Mesenchymal stem cell (in vitro differentiated cells and primary cell): ENCODE measurements around the gene URB1.

Experiments
- DNase-seq: peaks from one replicate; pipeline ENCODE4 v3.0.0-alpha.2; 2013
- H2AFZ ChIP-seq: one replicate; pipeline ENCODE4 v1.6.1; 2013; ENCODE audit warnings: low read depth, mild to moderate bottlenecking, control low read depth, inconsistent platforms, low read length, moderate library complexity
- H2AK5ac ChIP-seq: 2 replicates; pipeline ENCODE4 v1.6.1; 2013; ENCODE audit warnings: low read length, moderate library complexity, mild to moderate bottlenecking, inconsistent platforms; ENCODE audit not compliant: severe bottlenecking
- H2BK120ac ChIP-seq: one replicate; pipeline ENCODE4 v1.6.1; 2013; ENCODE audit warnings: low read depth, mild to moderate bottlenecking, inconsistent platforms, low read length, moderate library complexity
- H2BK12ac ChIP-seq, 2 experiments: one replicate each; pipeline ENCODE4 v1.6.1; 2013; ENCODE audit warnings: inconsistent platforms in 2 of 2, low read length in 2 of 2, mild to moderate bottlenecking in 2 of 2, moderate library complexity in 2 of 2, control low read depth in 1 of 2
- H2BK15ac ChIP-seq: one replicate; pipeline ENCODE4 v1.6.1; 2013; ENCODE audit warnings: mild to moderate bottlenecking, low read depth, inconsistent platforms; ENCODE audit not compliant: poor library complexity, severe bottlenecking
- H2BK5ac ChIP-seq: 2 replicates; pipeline ENCODE4 v1.6.1; 2013; ENCODE audit warnings: low read depth, mild to moderate bottlenecking, low read length, control low read depth, inconsistent platforms; ENCODE audit not compliant: poor library complexity, severe bottlenecking
- H3K14ac ChIP-seq, 2 experiments: one replicate each; pipeline ENCODE4 v1.6.1; 2013; ENCODE audit warnings: inconsistent platforms in 2 of 2, low read length in 2 of 2, control low read depth in 1 of 2, mild to moderate bottlenecking in 1 of 2, moderate library complexity in 1 of 2
- H3K18ac ChIP-seq, 2 experiments: one replicate each; pipeline ENCODE4 v1.6.1; 2013; ENCODE audit warnings: inconsistent platforms in 2 of 2, low read length in 2 of 2, control low read depth in 1 of 2, low read depth in 1 of 2, mild to moderate bottlenecking in 1 of 2
- H3K23ac ChIP-seq, 2 experiments: one replicate each; pipeline ENCODE4 v1.6.1; 2013; ENCODE audit warnings: inconsistent platforms in 2 of 2, low read length in 2 of 2, mild to moderate bottlenecking in 2 of 2, moderate library complexity in 2 of 2, control low read depth in 1 of 2
- H3K27ac ChIP-seq: 2 replicates; pipeline ENCODE4 v1.5.1; 2013; ENCODE audit warnings: mild to moderate bottlenecking, moderate library complexity, low read length, control low read depth, inconsistent platforms; ENCODE audit not compliant: poor library complexity, severe bottlenecking
- H3K27me3 ChIP-seq, 2 experiments: 2 replicates each; pipeline versions ENCODE4 v1.6.1 to v1.7.0; 2013; ENCODE audit warnings: low read length in 2 of 2, mild to moderate bottlenecking in 2 of 2, moderate library complexity in 2 of 2, control low read depth in 1 of 2, inconsistent platforms in 1 of 2; ENCODE audit not compliant: control insufficient read depth in 1 of 2, insufficient read depth in 1 of 2
- H3K36me3 ChIP-seq, 2 experiments: 2 replicates each; pipeline versions ENCODE4 v1.6.1 to v1.7.0; 2013; ENCODE audit warnings: low read length in 2 of 2, control low read depth in 1 of 2, inconsistent platforms in 1 of 2, low read depth in 1 of 2, mild to moderate bottlenecking in 1 of 2; ENCODE audit not compliant: insufficient read depth in 2 of 2, control insufficient read depth in 1 of 2
- H3K4ac ChIP-seq, 2 experiments: one replicate each; pipeline ENCODE4 v1.6.1; 2013; ENCODE audit warnings: inconsistent platforms in 2 of 2, low read length in 2 of 2, mild to moderate bottlenecking in 2 of 2, moderate library complexity in 2 of 2, control low read depth in 1 of 2, low read depth in 1 of 2
- H3K4me1 ChIP-seq: 2 replicates; pipeline ENCODE4 v1.6.1; 2013; ENCODE audit warnings: low read depth, low read length, control low read depth; ENCODE audit not compliant: control insufficient read depth, insufficient read depth
- H3K4me2 ChIP-seq: 2 replicates; pipeline ENCODE4 v1.6.1; 2013; ENCODE audit warnings: low read length, mild to moderate bottlenecking, inconsistent platforms; ENCODE audit not compliant: poor library complexity, severe bottlenecking
- H3K4me3 ChIP-seq, 2 experiments: 2 replicates each; pipeline versions ENCODE4 v1.5.1 to v1.7.0; 2013; ENCODE audit warnings: low read length in 2 of 2, mild to moderate bottlenecking in 2 of 2, control low read depth in 1 of 2, low read depth in 1 of 2; ENCODE audit not compliant: insufficient read depth in 1 of 2
- H3K79me1 ChIP-seq: replicated peaks from 2 replicates; pipeline ENCODE4 v1.6.1; 2013; ENCODE audit warnings: mild to moderate bottlenecking, control low read depth, low read length, inconsistent platforms; ENCODE audit not compliant: poor library complexity, severe bottlenecking
- H3K9ac ChIP-seq: 2 replicates; pipeline ENCODE4 v1.7.0; 2013; ENCODE audit warnings: mild to moderate bottlenecking, low read length, moderate library complexity
- H3K9me3 ChIP-seq: 2 replicates; pipeline ENCODE4 v1.7.0; 2013; ENCODE audit warnings: mild to moderate bottlenecking, low read length; ENCODE audit not compliant: control insufficient read depth
- H4K8ac ChIP-seq: one replicate; pipeline ENCODE4 v1.6.1; 2013; ENCODE audit warnings: inconsistent platforms, mild to moderate bottlenecking, low read length, moderate library complexity
- H4K91ac ChIP-seq: one replicate; pipeline ENCODE4 v1.6.1; 2013; ENCODE audit warnings: mild to moderate bottlenecking, low read length, inconsistent platforms
- WGBS: methylation state at CpG from one replicate; pipeline ENCODE4 v1.1.7; 2013; ENCODE audit warnings: mixed read lengths; 5-methylcytosine and 5-hydroxymethylcytosine counted together

The URB1 gene

GRCh38 chr21:32337206-32337605 lies 55.6 kb downstream of the URB1 start:
- H3K4ac ChIP-seq, result no peak overlapping the region
- no peaks in the 10 kb centered on the region for H3K9me3 ChIP-seq
- peaks cover 26% of the 10 kb centered on the region for H3K4me1 ChIP-seq
- H3K36me3 ChIP-seq, result peaks cover 45 to 94% of the 10 kb centered on the region in 2 experiments
- no peak overlapping the region for H4K91ac ChIP-seq
- DNase-seq, result no peak
- H2BK5ac ChIP-seq, result no peak overlapping the region
- no peak overlapping the region for H3K9ac ChIP-seq
- peak overlapping the region; percentile 23 for H2AK5ac ChIP-seq
- peak overlapping the region; percentile 33 for H3K27ac ChIP-seq
- H2BK12ac ChIP-seq, result no peak overlapping the region
- peaks cover 14% of the 10 kb centered on the region for H3K79me1 ChIP-seq
- no peak overlapping the region for H2AFZ ChIP-seq
- H3K4me2 ChIP-seq, result no peak overlapping the region
- no peak overlapping the region for H2BK15ac ChIP-seq
- no peaks in the 10 kb centered on the region for H3K27me3 ChIP-seq
- no peak overlapping the region for H3K18ac ChIP-seq
- H4K8ac ChIP-seq, result no peak overlapping the region
- 96% methylated on average over 8 of the region's 8 CpGs for WGBS
- no peak overlapping the region for H3K23ac ChIP-seq
- H3K4me3 ChIP-seq, result no peak overlapping the region
- no peak overlapping the region for H3K14ac ChIP-seq
- no peak overlapping the region for H2BK120ac ChIP-seq

GRCh38 chr21:32336711-32337110 lies 56.1 kb downstream of the URB1 start:
- H2AK5ac ChIP-seq, result peak overlapping the region; percentile 23
- peak; percentile 11 for DNase-seq
- H3K9me3 ChIP-seq, result no peaks in the 10 kb centered on the region
- H2AFZ ChIP-seq, result no peak overlapping the region
- H2BK5ac ChIP-seq, result no peak overlapping the region
- no peak overlapping the region for H3K4me2 ChIP-seq
- peaks cover 27% of the 10 kb centered on the region for H3K4me1 ChIP-seq
- H2BK12ac ChIP-seq, result no peak overlapping the region
- H3K18ac ChIP-seq, result no peak overlapping the region
- H4K8ac ChIP-seq, result no peak overlapping the region
- 75% methylated on average over 1 of the region's 1 CpG for WGBS
- no peaks in the 10 kb centered on the region for H3K27me3 ChIP-seq
- peaks cover 46 to 94% of the 10 kb centered on the region in 2 experiments for H3K36me3 ChIP-seq
- H2BK120ac ChIP-seq, result no peak overlapping the region
- H3K79me1 ChIP-seq, result peaks cover 14% of the 10 kb centered on the region
- H3K4me3 ChIP-seq, result no peak overlapping the region
- no peak overlapping the region for H2BK15ac ChIP-seq
- peak overlapping the region; percentile 65 for H3K27ac ChIP-seq
- H3K14ac ChIP-seq, result no peak overlapping the region
- H3K4ac ChIP-seq, result no peak overlapping the region
- H4K91ac ChIP-seq, result no peak overlapping the region
- H3K23ac ChIP-seq, result no peak overlapping the region
- no peak overlapping the region for H3K9ac ChIP-seq

DNA sequence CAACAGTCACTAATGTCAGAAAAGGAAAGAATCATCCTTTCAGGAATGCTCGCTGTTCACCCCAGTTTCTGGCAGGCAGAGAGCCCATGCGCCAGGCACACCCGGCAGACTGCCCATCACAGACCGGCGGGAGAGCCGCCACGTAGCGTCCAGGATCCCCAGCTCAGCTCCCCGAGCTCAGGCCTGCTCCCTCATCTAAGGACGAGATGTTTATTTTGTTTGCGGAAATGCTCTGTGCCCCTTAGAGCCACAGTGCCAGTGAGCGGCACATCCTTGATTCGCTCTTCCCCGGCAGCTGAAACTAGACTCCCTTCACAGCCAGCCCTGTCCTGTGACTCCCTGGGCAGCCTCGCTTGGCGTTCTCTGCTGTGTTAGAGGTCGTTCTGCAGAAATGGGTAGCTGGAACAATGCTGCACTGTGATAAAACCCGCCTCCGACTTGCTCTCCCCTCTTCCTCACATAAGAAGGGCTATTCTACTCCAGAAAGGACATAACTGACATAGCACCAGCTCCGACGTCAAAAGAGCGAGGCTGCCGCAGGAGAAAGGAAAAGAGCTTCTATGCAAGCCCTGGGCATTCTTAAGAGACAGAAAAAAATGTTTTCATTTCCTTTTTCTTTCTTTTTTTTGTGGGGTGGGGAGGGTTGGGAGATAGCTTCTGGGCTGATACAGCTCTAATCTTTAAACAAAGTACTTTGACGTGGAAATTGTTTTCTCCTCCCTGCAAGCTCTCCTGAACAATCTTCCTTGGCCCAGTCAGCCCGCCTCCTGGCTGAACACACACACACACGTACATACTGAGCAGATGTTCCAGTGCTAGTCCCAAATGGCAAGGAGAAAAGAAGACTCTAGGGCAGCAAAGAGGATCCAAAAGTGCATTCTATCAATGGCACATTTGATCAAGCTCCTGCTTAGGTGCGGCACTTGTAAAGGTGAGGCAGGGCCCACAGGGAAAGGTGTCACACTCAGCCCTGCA lies 56.9 kb downstream of the URB1 start:
- WGBS, result 92% methylated on average over 27 of the region's 27 CpGs
- Histone ChIP-seq H3K23ac (no peak overlapping the region), H3K36me3 (peaks cover 50 to 94% of the 10 kb centered on the region in 2 experiments), H3K27ac (peak overlapping the region; percentile 65), H3K27me3 (no peaks in the 10 kb centered on the region), H2AK5ac (peak overlapping the region; percentile 51), H2BK12ac (no peak overlapping the region), H4K8ac (no peak overlapping the region), H2BK5ac (no peak overlapping the region), H2BK15ac (no peak overlapping the region), H3K9me3 (no peaks in the 10 kb centered on the region), H3K9ac (no peak overlapping the region), H3K18ac (no peak overlapping the region), H3K79me1 (peaks cover 18% of the 10 kb centered on the region), H3K4me1 (peaks cover 29% of the 10 kb centered on the region), H2AFZ (no peak overlapping the region), H3K4me2 (no peak overlapping the region), H3K4me3 (no peak overlapping the region), H3K4ac (no peak overlapping the region), H2BK120ac (no peak overlapping the region), H4K91ac (no peak overlapping the region), H3K14ac (no peak overlapping the region)
- no peak for DNase-seq

GRCh38 chr21:32334980-32335531 lies 57.8 kb downstream of the URB1 start:
- Histone ChIP-seq H4K91ac (no peak overlapping the region), H3K4me1 (peaks cover 29% of the 10 kb centered on the region), H3K27ac (peak overlapping the region; percentile 65), H2BK5ac (no peak overlapping the region), H3K4ac (no peak overlapping the region), H3K18ac (no peak overlapping the region), H2BK120ac (no peak overlapping the region), H3K4me3 (no peak overlapping the region), H4K8ac (no peak overlapping the region), H3K9me3 (no peaks in the 10 kb centered on the region), H2AFZ (no peak overlapping the region), H3K36me3 (peaks cover 47 to 90% of the 10 kb centered on the region in 2 experiments), H3K9ac (no peak overlapping the region), H3K23ac (no peak overlapping the region), H3K4me2 (no peak overlapping the region), H3K14ac (no peak overlapping the region), H2BK12ac (no peak overlapping the region), H2BK15ac (no peak overlapping the region), H3K79me1 (peaks cover 20% of the 10 kb centered on the region), H2AK5ac (peak overlapping the region; percentile 12), H3K27me3 (no peaks in the 10 kb centered on the region)
- 87% methylated on average over 12 of the region's 12 CpGs for WGBS
- DNase-seq, result peak; percentile 3
